Body of pancreas (tissue), 4 donors: ENCODE measurements around the gene MYLK4.

ENCODE experiments used
- CTCF ChIP-seq, 7 experiments: fragments of 450-650 bp in 4 of 7; fragments of 200-600 bp in 3 of 7; sonication (generic) in 3 of 7; IDR thresholded peaks; one replicate each; pipeline ENCODE4 v1.5.1; 2016 to 2019; ENCODE audit warnings: antibody characterized with exemption in 7 of 7
- POLR2A ChIP-seq, 3 donors: fragments of 450-650 bp; IDR thresholded peaks; one replicate each; pipeline ENCODE4 v1.6.1; 2016; ENCODE audit warnings: antibody characterized with exemption in 3 of 3, mild to moderate bottlenecking in 2 of 3

DNA sequence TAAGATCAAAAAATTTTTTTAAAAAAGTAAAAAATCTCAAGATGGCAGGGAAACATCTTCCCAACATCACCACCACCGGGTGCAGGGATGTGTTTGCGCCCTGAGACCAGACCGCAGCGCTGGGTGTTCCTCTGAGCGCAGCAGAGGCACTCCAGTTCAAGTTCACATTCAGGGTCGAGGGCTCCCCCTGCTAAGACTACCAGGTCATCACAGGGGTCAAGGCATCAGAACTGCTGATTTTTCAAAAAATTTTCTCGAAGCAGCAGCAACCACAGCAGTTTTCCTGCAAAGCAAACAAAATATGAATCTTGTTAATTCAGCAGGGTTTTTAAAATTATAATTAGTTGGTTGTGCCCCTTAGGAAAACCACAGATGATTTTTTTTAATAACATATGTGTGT, 83.1 kb downstream of the MYLK4 start:
- no peak for TF ChIP-seq CTCF (IDR thresholded peaks at IDR 0.05)
- no peak for TF ChIP-seq POLR2A (IDR thresholded peaks at IDR 0.05)
